Chondrocyte (in vitro differentiated cells): ENCODE data around the gene RRP1. TPM values are rescaled to one million over a fixed set of nuclear protein-coding genes. Genes with fewer than 3 reads are reported as not detected.

ENCODE experiments used
- DNase-seq: peaks from one replicate; pipeline ENCODE4 v3.0.0; 2021; ENCODE audit warnings: mixed read lengths, low spot score
- H3K27ac Mint-ChIP-seq: one replicate; pipeline ENCODE4 v1.8.0; 2021; ENCODE audit warnings: mild to moderate bottlenecking, moderate library complexity, mixed read lengths; ENCODE audit not compliant: unreplicated experiment
- H3K27me3 Mint-ChIP-seq: 2 replicates; pipeline ENCODE4 v1.8.0; 2021; ENCODE audit warnings: low read depth, mixed read lengths
- H3K36me3 Mint-ChIP-seq: 2 replicates; pipeline ENCODE4 v1.8.0; 2021; ENCODE audit warnings: low read depth, mixed read lengths
- H3K4me1 Mint-ChIP-seq: 2 replicates; pipeline ENCODE4 v1.8.0; 2021; ENCODE audit warnings: low read depth, mild to moderate bottlenecking, mixed read lengths
- H3K4me3 Mint-ChIP-seq: one replicate; pipeline ENCODE4 v1.8.0; 2021; ENCODE audit warnings: mild to moderate bottlenecking, moderate library complexity, mixed read lengths; ENCODE audit not compliant: unreplicated experiment
- H3K9me3 Mint-ChIP-seq: 2 replicates; pipeline ENCODE4 v1.8.0; 2021; ENCODE audit warnings: low read depth, mixed read lengths
- total RNA-seq: library from RNA; stranded (reverse); gene quantifications from 3 replicates; pipeline ENCODE4 v1.2.1, GENCODE V29; 2021
- TF ChIP-seq, protein P1 (sequence below): fragments of 200-600 bp; sonication (generic); IDR thresholded peaks from 2 replicates; pipeline ENCODE4 v1.5.0; 2021; ENCODE audit warnings: antibody characterized with exemption, mild to moderate bottlenecking, moderate library complexity

Gene RRP1
- total RNA-seq, 1 donor from 2014 or later: 19.2 TPM

DNA sequence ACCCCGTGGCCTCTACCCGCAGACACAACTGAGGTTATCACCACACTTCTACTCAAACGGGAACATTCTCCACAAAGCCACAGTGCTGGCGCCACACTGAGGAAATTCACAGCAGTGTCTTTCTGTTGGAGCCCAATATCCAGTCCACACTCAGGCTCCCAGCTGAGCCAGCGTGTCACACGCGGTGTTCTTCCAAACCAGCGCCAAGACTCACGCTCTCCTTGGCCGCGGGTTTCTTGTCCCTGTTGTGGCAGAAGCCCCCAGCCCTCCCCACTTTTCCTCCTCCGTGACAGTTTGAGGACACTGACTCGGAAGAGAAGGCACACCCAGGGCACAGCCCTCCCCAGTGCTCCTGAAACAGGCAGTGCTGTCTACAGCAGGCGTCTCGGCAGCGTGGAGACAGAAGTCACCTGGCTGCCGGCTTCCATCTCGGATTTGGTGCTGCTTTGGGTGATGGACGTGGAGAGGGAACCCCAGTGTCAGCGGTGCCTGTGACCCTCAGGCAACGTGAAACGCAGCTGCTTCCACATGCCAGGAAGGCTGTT lies 40.3 kb downstream of the RRP1 start:
- no peak overlapping the region for H3K4me3 Mint-ChIP-seq
- peak; percentile 63 for DNase-seq
- H3K9me3 Mint-ChIP-seq: no peaks in the 10 kb centered on the region
- H3K27me3 Mint-ChIP-seq: no peaks in the 10 kb centered on the region
- TF ChIP-seq, protein P1, sequence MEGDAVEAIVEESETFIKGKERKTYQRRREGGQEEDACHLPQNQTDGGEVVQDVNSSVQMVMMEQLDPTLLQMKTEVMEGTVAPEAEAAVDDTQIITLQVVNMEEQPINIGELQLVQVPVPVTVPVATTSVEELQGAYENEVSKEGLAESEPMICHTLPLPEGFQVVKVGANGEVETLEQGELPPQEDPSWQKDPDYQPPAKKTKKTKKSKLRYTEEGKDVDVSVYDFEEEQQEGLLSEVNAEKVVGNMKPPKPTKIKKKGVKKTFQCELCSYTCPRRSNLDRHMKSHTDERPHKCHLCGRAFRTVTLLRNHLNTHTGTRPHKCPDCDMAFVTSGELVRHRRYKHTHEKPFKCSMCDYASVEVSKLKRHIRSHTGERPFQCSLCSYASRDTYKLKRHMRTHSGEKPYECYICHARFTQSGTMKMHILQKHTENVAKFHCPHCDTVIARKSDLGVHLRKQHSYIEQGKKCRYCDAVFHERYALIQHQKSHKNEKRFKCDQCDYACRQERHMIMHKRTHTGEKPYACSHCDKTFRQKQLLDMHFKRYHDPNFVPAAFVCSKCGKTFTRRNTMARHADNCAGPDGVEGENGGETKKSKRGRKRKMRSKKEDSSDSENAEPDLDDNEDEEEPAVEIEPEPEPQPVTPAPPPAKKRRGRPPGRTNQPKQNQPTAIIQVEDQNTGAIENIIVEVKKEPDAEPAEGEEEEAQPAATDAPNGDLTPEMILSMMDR: peak; percentile 23
- H3K4me1 Mint-ChIP-seq: peaks cover 7% of the 10 kb centered on the region
- no peak overlapping the region for H3K27ac Mint-ChIP-seq
- no peaks in the 10 kb centered on the region for H3K36me3 Mint-ChIP-seq

DNA sequence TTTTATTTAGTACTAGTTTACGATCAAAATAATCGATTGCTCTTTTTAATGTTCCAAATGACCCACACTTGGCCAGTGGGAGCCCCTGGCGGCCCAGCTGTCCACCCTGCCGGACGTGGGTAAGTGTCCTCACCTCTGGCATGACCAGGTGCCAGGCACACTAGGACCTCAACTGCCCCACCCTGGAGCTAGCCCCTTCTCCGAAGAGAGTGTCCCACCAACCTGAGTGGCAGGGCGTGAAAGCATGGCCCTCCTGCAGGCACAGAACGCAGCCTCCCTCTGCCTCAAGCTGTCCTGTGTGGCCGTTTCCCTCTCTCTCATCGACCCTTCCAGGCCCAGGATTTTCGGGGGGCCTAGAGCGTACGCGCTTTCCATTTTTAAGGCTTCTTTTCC lies 42.8 kb downstream of the RRP1 start:
- TF ChIP-seq, protein P1: no peak
- Mint-ChIP-seq H3K27me3 (no peaks in the 10 kb centered on the region), H3K4me1 (peaks cover under 1% of the 10 kb centered on the region), H3K36me3 (no peaks in the 10 kb centered on the region), H3K27ac (no peak overlapping the region), H3K9me3 (no peaks in the 10 kb centered on the region), H3K4me3 (no peak overlapping the region)
- DNase-seq: peak; percentile 65

DNA sequence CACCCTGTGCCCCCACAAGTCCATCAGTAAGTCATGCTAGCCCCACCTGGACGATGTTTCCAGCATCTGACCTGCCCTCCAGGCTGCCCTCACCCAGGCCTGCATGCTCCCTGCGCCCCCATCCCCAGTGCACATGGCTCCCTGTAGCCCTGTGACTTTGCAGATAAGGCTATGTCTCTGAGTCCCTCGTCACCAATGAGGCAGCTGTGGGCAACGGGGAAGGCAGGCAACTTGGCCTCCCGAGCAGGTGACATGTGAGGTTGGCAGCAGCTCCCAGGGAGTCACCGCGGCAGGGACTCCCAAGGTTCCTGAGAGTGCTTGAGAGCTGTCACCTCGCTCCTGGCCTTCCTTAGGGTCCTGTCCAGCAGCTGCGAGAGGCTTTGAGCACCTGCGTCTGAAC lies 43.3 kb downstream of the RRP1 start:
- H3K4me3 Mint-ChIP-seq: no peak overlapping the region
- no peaks in the 10 kb centered on the region for H3K9me3 Mint-ChIP-seq
- no peaks in the 10 kb centered on the region for H3K36me3 Mint-ChIP-seq
- DNase-seq: peak; percentile 70
- TF ChIP-seq, protein P1: no peak
- no peaks in the 10 kb centered on the region for H3K27me3 Mint-ChIP-seq
- peak overlapping the region; percentile 2 for H3K27ac Mint-ChIP-seq
- no peaks in the 10 kb centered on the region for H3K4me1 Mint-ChIP-seq

DNA sequence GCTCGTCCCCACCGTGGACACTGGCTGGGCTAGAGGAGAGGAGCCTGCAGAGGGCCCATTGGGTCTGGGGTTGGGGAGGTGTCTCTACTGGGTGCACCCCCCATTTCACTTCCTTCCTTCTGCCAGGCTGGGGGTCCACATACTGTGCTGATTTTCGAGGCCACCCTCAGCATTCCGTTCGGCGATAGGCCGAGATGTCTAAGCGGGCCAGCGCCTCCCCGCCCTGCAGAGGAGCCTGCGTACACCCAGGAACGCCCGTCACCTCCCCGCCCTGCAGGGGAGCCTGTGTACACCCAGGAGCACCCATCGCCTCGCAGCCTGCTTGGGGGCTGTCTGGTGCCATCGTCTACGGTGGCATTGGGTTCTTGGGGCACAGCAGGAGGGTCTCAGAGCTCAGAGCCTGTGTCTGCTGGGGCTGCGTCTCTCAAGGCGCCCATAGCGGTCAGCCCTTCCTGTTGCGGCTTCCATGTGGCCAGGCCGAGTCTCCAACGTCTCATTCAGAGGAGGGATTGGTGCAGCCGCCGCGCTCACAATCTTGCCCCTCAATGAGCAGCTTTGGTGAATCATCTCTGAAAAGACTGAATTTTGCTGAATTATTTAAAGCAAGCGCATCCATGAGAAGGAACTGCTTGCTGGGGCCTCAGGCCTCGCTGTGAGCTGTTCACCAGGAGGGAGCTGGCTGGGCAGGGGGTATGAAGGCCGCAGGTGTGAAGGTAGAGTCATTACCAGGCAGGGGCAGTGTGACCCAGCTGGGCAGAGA lies 44.9 kb downstream of the RRP1 start:
- Mint-ChIP-seq H3K36me3 (no peaks in the 10 kb centered on the region), H3K4me1 (no peaks in the 10 kb centered on the region), H3K4me3 (no peak overlapping the region), H3K9me3 (no peaks in the 10 kb centered on the region), H3K27me3 (no peaks in the 10 kb centered on the region), H3K27ac (no peak overlapping the region)
- TF ChIP-seq, protein P1: no peak
- peak; percentile 68 for DNase-seq

DNA sequence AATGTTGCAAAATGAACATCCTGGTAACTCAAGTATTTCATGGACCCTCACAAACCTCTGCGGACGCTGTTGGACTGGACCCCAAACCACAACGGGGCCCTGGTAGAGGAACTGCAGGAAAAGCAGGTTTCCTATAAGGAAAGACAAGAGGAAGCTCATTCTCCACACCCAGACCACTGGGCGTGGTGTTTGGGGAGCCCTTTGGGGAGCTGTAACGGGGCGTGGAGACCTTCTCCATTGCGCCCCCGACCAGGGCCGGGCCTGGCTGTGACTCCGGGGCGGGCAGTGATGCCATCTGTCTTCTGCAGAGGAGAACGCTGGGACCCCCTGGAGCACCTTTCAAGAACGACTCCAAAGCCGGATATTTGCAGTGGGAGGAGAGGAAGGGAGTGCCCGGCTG lies 45.7 kb downstream of the RRP1 start:
- H3K4me1 Mint-ChIP-seq: no peaks in the 10 kb centered on the region
- H3K9me3 Mint-ChIP-seq: no peaks in the 10 kb centered on the region
- H3K27me3 Mint-ChIP-seq: no peaks in the 10 kb centered on the region
- peak; percentile 63 for DNase-seq
- no peak overlapping the region for H3K27ac Mint-ChIP-seq
- TF ChIP-seq, protein P1: no peak
- H3K36me3 Mint-ChIP-seq: no peaks in the 10 kb centered on the region
- H3K4me3 Mint-ChIP-seq: no peak overlapping the region
